Activated CD8-positive, alpha-beta memory T cell treated with anti-CD3 and anti-CD28 coated beads for 4 hours (primary cell): ENCODE measurements around the gene FARP1.

Source experiments
- DNase-seq, 2 donors: peaks; one replicate each; pipeline ENCODE4 v3.0.0-alpha.2; 2020; ENCODE audit warnings: low read depth in 2 of 2

The FARP1 gene

DNA sequence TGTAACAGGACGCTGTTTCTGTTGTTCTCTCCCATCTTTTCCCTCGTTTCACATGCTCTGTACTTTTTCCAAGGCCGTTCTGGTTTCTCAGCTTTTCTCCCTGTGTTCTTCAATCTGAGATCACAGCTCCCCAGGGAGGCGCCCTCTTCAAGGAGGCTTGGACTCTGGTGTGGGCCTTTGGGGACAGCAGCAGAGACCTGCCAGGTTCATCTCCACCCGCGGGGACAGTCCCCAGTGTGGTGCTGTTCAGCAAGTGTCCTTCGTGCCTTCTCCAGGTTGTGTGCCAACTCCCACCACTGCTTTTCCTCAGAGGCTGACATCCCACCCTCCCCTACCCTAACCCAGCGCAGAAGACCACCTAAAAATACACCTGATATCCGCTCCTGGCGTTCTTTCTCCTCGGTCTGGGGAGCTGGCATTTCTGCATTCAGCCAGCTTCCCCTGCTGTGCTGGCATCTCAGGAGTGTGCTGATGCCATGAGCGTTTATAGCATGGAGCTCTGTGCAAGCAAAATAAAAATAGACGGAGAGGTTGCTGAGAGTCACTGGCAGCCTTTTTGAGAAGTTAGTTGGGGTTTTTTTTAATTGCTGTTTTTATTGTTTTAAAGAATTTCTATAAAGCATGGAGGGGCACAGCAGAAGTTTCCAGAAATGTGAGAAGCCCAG is 284.6 kb downstream of the FARP1 start:
- DNase-seq: no peak

DNA sequence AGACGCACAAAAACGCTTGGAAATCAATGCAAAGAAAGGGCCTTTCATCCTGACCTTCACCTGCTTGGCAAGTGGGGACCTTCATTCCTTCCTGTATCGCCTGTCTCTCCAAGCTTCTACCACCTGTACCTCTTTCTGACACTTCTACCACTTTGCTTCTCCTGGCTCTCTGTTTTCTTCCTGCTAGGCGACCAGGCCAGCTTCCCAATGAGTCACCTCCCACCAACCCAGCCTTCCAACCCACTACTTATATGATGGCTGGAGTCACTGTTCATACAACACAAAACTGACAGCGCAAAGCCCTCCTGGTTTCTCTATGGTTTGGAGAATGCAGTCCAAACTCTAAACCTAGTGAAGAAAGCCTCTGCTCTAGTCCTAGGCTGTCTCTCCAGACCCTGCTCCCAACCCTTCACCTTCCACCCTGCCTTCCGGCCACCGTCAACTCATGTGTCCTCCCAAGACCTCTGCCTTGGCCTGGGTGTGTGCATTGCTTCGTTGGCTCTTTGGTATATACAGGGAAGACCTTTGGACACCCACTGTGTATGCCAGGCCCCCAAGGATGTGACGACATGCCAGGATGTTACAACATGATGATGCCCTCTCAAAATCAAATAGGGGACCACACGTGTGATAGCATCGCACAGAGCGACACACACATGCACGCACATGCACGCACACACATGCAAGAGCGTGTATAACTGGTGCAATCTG is 285.5 kb downstream of the FARP1 start:
- no peak for DNase-seq

DNA sequence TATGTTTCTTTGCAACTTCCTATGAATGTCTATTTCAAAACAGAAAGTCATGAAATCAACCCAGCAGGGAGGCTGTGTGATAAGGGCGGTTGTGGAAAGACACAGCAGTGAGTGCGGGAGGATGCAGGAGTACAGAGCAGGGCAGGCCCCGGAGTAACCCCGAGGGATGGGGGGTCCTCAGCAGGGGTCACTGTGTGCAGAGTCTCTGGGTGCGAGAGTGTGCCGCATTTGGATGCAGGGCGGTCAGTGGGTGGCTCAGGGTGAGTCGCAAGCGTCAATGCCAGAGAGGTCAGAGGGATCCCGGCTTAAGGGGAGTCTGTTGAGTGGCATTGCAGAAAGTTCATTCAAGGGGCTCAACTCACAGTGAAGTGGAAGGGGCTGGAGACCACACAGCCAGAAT is 286.2 kb downstream of the FARP1 start:
- DNase-seq: no peak

DNA sequence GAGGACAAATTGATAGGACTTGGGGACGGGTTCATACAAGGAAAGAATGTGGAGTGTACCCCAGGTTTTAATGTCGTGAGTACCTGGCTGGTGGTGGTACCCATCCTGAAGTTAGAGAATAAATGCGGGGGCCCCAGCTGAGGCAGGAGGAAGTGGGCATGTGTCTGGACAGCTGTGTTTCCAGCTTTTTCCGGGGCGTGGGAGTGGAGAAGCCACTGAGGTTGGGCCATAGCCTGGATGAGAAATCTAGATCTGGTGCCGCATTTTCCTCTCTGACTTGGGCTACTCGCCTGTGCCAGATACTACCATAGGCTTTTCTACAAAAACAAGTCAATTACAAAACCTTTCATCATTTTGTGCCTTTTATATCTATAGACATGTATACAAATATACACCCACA is 286.6 kb downstream of the FARP1 start:
- no peak for DNase-seq

DNA sequence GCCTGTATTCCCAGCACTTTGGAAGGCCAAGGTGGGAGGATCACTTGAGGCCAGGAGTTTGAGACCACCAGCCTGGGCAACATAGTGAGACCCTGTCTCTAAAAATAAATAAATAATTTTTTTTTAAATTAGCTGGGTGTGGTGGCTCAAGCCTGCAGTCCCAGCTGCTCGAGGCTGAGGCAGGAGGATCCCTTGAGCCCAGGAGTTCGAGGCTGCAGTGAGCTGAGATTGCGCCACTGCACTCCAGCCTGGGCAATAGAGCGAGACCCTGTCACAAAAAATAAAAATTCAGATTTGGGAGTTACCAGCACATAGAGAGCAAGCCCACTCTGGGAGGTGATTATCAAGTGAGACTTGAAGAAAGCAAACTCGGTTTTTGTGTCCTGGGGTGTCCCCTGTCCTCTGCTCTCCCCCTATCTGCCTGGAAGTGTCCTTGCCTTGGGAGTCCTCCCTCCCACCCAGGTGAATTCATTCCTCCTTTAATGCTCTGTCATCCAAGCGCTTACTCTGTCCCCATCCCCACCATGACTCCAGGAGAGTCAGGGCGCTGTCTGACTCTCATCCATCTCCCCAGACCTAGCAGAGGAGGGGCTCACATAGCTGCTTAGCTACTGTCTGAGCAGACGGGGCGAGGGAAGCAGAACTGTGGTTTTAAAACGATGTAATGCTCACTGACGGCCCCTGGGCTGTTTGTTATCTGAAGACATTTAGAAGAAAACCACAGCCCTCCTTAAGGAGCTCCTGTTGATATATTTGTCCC is 287.3 kb downstream of the FARP1 start:
- no peak for DNase-seq

DNA sequence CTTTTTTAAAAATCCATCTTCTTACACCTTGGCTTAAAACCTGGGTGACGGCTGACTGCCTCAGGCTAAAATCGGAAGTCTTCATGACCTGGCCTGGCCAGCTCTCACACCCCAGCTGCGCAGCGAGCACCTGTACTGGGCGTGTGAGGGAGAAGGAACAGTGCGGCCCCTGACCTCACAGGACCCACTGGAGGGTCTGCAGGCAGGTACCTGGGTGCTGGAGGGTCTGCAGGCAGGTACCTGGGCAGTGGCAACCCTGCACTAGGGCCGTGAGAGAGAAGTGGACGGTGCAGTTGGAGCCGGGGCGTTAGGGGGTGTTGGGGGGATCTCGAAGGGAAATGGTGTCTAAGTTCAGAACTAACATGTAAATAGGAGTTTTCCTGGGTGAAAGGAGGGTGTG is 289.7 kb downstream of the FARP1 start:
- no peak for DNase-seq

DNA sequence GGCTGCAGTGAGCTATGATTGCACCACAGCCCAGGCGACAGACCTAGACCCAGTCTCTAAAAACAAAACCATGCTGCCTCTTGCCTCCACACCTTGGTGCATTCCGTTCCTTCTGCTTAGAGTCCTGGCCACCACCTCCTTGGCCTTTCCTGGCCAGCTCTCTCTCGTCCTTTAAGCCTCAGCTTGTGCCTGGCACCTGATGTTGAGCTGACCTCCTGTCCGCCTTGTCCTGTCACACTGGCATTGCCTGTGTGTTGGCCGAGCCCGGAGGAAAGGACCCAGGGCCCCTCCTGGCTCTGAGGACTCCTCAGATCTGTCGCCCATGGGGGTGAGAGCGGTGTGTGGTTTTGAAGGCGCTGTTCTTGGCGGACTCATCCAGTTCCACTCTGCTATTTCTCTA is 290.8 kb downstream of the FARP1 start:
- DNase-seq: no peak

DNA sequence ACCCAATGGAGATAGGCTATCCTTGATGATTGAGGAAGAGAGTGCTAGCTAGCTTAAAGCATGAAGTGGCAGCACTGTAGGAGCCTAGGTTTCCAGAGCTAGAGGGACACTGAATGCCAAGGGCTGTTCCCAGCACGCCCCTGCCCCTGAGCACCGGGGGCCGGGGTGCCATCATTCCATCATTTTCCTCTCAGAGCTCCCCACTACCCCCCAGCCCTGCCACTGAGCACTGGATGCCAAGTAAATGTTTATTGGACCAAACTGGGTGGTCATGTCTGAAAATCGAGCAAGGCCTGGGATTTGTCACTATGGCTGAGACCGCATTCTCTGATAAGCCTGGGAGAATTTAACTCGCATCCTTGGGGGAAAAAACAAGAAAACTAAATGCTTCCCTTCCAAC is 291.2 kb downstream of the FARP1 start:
- DNase-seq: no peak

DNA sequence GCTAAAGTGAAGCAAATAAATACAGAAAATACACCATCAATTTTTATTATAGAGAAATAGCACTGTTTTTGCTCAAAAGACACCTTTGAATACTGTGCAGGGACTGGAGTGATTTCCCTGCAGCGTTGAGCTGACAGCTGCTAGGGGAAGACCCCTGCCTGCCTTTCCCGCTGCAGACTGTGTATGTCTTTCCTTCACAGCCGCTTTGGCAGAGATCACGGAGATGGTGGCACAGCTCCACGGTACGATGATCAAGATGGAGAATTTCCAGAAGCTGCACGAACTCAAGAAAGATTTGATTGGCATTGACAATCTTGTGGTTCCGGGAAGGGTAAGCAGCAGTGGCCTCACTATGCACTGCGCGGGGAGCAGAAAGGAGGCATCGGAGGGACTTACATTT is 292.5 kb downstream of the FARP1 start:
- no peak for DNase-seq

DNA sequence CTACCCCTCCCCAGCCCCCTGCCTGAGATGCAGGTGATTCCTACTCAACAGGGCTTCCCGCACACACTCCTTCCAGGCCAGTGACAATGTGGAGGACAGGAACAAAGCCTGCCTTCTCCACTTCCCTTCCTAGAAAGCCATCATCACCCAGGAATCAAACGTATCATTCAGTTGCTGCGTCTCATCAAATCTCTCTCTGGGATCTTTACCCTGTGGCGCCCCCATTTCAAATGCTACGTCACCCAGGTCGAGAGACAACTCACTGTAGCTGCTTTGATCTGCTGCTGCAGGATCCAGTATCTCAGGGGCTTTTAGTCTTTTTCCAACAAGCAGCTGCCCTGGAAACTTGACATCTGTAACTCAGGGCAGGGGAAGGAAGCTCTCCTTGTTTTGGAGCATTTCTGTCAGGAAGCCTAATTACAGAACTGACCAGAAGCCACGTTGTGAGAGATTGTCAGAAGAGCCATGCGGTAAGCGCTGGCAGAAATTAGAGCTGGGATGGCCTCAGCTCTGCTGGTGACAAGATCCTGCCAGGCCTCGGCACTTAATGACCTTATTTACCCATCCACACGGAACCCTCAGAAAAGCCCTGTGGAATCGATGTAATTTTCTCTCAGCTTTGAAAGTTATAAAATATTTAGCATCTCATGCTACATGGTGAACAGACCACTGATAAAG is 293.5 kb downstream of the FARP1 start:
- DNase-seq: no peak

DNA sequence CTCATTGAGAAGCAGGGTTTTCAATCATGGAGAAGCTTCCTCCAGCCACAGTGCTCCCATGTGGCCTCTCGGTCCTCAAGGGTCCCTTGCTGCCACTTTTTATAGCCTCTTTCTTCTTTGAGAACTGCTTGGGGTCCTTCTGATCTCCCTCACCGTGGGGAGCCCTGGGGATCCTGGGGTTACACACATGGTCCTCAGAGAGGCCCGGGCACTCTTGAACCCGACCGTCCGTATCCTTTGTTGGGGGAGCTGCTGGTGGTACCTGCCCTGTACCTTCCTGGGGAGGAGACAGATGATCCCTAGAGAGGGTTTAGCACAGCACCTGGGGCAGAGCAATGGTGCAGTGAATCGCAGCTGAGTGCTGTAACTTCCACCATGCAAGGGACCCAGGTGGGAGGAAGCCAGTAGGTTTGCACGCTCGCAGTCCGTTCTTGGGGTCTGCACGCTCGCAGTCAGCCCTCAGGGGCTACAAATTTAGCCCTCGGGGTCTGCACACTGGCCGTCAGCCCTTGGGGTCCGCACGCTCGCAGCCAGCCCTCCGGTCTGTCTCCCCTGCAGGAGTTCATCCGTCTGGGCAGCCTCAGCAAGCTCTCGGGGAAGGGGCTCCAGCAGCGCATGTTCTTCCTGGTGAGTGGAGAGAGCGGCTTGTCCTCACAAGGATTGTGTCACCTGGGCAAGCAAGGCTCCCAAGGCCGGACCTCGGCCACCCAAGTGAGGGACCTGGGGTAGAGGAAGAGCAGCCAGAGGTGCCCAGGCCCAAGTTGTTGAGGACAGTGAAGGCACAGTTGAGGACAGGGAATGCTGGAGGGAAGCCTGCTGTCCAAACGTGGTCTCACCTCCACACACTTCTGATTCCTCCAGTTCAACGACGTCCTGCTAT is 295.6 kb downstream of the FARP1 start:
- no peak for DNase-seq

DNA sequence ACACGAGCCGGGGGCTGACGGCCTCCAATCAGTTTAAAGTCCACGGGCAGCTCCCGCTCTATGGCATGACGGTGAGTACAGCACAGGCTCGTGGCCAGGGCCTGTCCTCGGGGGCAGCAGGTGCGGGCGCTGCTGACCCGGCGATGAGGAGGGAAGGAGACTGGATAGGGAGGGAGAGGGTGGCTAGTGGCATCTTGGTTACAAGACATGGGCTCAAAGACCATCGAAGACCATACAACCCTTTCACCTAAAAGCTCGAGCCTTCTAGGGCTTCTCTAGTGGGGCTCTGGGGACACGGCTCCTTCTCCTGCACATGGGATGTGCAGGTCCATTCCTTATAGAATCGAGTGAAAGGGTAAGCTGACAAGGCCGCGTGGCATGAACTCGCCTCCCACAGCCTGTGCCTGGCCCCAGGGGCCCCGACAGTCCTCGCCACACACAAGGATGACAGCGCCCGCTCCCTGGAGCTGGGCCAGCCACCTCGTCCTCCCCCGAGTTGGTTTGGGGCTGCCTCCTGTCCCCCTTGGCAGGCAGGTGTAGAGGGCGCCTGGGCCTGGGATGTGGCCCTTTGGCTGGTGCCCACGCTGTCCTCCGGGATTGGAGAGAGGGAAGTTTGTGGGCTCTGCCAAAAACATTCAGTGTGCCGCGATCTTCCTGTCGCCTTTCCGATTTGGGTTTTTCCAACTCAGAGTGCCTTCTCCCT is 296.4 kb downstream of the FARP1 start:
- DNase-seq: no peak

DNA sequence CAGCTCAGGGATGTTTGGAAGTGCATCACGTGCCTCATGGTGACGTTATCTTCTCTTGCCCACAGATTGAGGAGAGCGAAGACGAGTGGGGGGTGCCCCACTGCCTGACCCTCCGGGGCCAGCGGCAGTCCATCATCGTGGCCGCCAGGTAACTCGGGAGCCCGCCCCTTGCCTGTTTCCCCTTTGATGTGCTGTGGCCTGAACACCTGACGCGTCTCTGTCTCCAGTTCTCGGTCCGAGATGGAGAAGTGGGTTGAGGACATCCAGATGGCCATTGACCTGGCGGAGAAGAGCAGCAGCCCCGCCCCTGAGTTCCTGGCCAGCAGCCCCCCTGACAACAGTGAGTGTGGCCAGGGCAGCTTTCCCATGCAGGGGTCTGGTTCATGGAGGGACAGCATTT is 297.0 kb downstream of the FARP1 start:
- no peak for DNase-seq

DNA sequence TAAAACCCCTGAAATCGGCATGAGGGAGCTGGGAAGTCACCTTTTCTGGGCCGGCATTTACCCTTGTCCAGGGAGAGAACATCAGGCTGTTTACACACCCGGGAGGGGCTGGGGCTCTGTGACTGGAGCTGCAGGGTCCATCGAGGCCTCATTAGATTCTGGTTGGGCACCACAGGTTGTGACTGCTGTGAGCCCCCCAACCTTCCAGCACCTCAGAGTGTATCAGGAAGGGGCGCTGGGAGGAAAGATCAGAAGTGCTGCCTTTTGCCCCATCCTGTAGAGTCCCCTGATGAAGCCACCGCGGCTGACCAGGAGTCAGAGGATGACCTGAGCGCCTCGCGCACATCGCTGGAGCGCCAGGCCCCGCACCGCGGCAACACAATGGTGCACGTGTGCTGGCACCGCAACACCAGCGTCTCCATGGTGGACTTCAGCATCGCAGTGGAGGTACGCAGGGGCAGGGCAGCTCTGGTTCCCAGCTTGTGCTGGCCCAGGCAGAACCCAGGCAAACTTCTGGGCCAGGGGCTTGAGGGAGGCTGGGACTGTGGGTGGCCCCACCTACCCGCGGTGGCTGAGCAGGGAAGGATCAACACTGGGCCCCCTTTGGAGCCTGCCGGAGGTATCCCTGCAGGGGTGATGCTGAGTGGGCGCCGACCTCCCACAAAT is 297.6 kb downstream of the FARP1 start:
- no peak for DNase-seq

DNA sequence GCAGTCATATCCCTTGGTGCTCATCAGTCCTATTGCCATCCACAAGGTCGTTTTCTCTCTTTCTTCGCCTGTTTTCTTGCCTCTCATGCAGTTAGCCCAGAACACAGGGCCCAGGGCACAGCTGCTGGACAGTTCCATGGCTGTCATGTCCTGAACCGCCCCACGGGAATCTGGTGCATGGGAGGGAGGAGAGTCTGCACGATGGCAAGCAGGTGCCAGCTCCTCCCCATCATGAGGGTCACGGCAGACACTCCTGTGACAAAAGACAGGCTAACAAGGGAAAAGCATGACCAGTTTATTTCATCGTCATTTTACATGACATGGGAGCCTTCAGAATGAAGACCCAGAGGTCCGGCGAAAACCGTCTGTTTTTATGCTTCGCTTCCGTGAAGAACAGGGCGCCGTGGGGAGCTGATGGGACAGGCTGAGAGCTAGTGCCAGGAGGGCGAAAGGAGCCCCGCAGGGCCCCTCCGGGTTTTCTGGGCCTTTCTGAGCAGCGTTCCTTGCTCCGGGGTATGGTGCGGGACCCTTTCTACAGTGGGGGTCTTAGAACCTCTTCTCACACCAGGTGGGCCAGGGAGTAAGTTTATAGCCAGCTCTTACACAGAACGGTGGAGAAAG is 298.3 kb downstream of the FARP1 start:
- no peak for DNase-seq

DNA sequence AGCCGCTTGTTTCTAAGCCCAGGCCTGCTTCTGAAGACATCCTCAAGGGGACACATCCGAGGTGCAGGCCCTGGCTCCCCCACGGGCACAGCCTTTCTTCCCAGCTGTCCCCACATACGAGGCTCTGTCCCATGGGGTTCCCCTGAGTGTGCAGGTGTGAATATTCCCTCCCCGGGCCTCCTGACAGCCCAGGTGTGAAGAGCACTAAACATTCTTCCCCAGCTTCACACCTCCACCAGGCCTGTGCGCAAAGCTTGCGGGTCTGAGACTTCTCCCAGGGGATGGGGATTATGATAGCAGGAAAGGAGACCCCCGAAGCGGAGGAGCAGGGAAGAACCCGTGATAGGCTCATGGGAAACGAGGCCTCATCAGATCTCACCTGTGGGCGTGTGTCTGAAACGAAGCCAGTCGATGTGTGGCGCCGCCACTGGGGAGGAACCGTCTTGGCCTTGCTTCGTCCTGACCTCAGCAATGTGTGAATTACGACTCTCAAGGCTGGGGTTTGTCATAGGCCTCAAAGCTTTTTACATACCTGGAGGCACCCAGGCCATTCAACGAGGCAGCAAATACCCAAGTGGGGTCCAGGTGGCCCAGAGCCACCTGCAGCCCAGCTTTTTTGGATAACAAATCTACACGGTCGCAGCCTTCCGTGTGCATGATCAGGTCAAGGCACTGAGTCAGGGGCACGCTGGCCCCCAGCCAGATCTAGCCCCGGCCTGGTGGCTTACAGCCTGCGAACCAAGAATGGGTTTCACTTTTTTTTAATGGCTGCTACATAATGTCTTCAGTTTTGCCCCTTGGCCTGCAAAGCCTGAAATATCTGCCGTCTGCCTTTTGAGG is 299.7 kb downstream of the FARP1 start:
- no peak for DNase-seq

DNA sequence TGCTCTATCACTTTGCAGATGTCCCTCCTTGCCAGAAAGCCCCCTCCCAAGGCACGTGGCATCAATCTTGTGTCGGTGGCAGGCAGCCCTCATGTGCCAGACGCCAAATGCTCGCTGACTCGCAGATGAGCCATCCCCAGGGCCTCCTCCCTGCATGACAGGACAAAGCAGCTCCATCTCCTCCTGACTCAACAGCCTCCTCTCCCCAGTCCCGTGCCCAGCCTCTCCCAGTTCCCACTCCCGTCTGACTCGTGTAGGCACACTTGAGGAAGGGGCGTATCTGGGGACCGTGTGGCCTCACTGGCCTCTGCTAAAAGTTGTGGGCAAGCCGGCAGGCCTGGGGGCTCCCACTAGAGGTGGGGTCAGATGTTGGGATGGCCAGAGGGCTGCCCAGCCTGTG is 300.4 kb downstream of the FARP1 start:
- DNase-seq: no peak

DNA sequence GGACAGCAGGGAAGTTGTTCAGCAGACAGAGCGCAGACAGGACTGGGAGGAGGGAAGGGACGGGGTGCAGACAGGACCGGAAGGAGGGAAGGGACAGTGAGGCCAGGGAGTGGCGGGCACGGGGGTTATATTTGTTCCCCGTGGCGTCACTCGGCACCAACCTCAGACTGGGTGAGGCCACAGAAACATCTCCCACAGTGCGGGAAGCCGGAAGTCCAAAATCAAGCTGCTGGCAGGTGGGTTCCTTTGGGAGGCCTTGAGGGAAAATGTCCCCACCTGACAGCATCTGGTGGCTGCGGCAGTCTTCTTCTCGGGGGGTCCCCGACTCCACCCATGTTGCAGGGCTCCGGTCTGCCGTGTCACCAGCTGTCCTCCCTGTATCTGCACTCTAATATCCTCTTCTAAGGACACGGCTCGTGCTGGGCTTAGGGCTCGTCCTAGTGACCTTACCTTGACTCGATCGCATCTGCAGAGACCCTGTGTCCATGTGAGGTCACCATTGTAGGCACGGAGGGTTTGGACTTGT is 301.0 kb downstream of the FARP1 start:
- DNase-seq: no peak

DNA sequence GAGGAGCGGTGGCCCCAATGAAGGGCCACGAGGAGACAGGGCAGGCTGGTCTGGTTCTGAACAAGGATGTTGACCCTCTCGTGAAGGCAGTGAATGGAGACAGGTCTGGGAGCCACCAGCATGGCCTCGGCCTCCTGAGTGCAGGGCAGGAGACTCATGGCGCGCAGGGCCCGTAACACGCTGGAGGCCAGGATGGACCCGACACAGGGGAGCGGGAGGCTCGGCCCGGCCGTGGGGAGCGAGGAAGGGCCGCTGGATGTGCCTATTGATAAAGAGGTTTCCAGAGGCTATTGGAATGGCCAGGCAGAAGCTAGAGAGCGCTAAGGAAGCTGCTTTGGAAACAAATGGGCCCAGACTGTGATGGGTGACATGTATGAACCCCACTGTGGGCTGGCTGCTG is 301.5 kb downstream of the FARP1 start:
- DNase-seq: no peak
